ENCODE data around the gene LCE2D. TPM values are rescaled to one million over a fixed set of nuclear protein-coding genes. Genes with fewer than 3 reads are reported as not detected.
A peak's percentile ranks its signal among the peaks of the same experiment; 100 is the strongest.

LCE2D gene
- total and polyA plus RNA-seq, 2 experiments from 2014 or later, result not detected

- TF ChIP-seq ZNF331 (CRISPR knock-in tag; IDR thresholded peaks at IDR 0.05; ENCODE audit: low read depth) (no peak), CREB1 (CRISPR knock-in tag; IDR thresholded peaks at IDR 0.05; ENCODE audit: low read depth) (no peak), NANOG (IDR thresholded peaks at IDR 0.05; ENCODE audit: borderline replicate concordance) (no peak)
- TF ChIP-seq, protein P1, sequence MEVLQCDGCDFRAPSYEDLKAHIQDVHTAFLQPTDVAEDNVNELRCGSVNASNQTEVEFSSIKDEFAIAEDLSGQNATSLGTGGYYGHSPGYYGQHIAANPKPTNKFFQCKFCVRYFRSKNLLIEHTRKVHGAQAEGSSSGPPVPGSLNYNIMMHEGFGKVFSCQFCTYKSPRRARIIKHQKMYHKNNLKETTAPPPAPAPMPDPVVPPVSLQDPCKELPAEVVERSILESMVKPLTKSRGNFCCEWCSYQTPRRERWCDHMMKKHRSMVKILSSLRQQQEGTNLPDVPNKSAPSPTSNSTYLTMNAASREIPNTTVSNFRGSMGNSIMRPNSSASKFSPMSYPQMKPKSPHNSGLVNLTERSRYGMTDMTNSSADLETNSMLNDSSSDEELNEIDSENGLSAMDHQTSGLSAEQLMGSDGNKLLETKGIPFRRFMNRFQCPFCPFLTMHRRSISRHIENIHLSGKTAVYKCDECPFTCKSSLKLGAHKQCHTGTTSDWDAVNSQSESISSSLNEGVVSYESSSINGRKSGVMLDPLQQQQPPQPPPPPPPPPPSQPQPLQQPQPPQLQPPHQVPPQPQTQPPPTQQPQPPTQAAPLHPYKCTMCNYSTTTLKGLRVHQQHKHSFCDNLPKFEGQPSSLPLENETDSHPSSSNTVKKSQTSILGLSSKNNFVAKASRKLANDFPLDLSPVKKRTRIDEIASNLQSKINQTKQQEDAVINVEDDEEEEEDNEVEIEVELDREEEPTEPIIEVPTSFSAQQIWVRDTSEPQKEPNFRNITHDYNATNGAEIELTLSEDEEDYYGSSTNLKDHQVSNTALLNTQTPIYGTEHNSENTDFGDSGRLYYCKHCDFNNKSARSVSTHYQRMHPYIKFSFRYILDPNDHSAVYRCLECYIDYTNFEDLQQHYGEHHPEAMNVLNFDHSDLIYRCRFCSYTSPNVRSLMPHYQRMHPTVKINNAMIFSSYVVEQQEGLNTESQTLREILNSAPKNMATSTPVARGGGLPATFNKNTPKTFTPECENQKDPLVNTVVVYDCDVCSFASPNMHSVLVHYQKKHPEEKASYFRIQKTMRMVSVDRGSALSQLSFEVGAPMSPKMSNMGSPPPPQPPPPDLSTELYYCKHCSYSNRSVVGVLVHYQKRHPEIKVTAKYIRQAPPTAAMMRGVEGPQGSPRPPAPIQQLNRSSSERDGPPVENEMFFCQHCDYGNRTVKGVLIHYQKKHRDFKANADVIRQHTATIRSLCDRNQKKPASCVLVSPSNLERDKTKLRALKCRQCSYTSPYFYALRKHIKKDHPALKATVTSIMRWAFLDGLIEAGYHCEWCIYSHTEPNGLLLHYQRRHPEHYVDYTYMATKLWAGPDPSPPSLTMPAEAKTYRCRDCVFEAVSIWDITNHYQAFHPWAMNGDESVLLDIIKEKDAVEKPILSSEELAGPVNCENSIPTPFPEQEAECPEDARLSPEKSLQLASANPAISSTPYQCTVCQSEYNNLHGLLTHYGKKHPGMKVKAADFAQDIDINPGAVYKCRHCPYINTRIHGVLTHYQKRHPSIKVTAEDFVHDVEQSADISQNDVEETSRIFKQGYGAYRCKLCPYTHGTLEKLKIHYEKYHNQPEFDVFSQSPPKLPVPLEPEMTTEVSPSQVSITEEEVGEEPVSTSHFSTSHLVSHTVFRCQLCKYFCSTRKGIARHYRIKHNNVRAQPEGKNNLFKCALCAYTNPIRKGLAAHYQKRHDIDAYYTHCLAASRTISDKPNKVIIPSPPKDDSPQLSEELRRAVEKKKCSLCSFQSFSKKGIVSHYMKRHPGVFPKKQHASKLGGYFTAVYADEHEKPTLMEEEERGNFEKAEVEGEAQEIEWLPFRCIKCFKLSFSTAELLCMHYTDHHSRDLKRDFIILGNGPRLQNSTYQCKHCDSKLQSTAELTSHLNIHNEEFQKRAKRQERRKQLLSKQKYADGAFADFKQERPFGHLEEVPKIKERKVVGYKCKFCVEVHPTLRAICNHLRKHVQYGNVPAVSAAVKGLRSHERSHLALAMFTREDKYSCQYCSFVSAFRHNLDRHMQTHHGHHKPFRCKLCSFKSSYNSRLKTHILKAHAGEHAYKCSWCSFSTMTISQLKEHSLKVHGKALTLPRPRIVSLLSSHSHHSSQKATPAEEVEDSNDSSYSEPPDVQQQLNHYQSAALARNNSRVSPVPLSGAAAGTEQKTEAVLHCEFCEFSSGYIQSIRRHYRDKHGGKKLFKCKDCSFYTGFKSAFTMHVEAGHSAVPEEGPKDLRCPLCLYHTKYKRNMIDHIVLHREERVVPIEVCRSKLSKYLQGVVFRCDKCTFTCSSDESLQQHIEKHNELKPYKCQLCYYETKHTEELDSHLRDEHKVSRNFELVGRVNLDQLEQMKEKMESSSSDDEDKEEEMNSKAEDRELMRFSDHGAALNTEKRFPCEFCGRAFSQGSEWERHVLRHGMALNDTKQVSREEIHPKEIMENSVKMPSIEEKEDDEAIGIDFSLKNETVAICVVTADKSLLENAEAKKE (CRISPR knock-in tag; IDR thresholded peaks at IDR 0.05), result no peak
These were observed 16.5 kb upstream of the LCE2D start (continued) for GRCh38 chr1:152646656-152647055.

DNA sequence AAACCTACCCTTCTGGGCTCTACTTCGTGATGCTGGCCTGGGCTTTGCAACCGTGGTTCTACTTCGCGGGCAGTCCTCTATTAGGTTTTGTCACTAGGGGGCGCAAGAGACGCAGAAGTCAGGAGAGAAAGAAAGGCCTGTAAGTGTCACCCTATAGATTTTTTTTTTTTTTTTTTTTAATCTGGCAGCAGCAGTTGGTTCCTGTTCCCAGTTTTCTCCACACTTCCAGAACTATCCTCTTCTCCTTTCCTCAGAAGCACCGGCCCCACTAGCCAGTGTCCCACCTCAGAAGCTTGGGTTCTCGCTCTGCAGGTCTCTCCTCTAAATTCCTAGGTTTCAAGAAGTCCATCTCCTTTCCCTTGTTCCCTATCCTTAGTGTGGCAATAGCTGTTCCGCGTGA, 9.1 kb upstream of the LCE2D start:
- H3K9me3 Mint-ChIP-seq, result no peaks in the 10 kb centered on the region
- no peaks in the 10 kb centered on the region for H3K36me3 Mint-ChIP-seq (ENCODE audit: low read depth)
- H3K4me1 ChIP-seq (ENCODE audit: insufficient read depth), result no peaks in the 10 kb centered on the region

More for the DNA sequence above, 9.1 kb upstream of the LCE2D start:
- Mint-ChIP-seq H3K4me3 (no peak overlapping the region), H3K4me1 (no peaks in the 10 kb centered on the region), H3K27ac (no peak overlapping the region; the same call in 1 of the 2 replicates), H3K27me3 (ENCODE audit: insufficient read depth, low read depth, poor library complexity) (no peaks in the 10 kb centered on the region)
- Histone ChIP-seq H3F3A (replicated peaks; ENCODE audit: low read depth) (no peaks in the 10 kb centered on the region), H3K4me2 (no peak overlapping the region), H3K27ac (ENCODE audit: low read depth) (no peak overlapping the region), H4K20me1 (replicated peaks; ENCODE audit: insufficient read depth) (no peaks in the 10 kb centered on the region), H3K27me3 (ENCODE audit: insufficient read depth) (no peaks in the 10 kb centered on the region; the same call in 1 of the 2 replicates), H2AFZ (no peak overlapping the region), H3K9me2 (ENCODE audit: insufficient read depth) (no peaks in the 10 kb centered on the region), H3K36me3 (ENCODE audit: insufficient read depth) (no peaks in the 10 kb centered on the region), H3K79me2 (replicated peaks; ENCODE audit: insufficient read depth) (no peaks in the 10 kb centered on the region), H3K4me3 (no peak overlapping the region)
- ATAC-seq, result peak; percentile 97
- DNase-seq (ENCODE audit: low spot score), result peak; percentile 91
- TF ChIP-seq, protein P2, sequence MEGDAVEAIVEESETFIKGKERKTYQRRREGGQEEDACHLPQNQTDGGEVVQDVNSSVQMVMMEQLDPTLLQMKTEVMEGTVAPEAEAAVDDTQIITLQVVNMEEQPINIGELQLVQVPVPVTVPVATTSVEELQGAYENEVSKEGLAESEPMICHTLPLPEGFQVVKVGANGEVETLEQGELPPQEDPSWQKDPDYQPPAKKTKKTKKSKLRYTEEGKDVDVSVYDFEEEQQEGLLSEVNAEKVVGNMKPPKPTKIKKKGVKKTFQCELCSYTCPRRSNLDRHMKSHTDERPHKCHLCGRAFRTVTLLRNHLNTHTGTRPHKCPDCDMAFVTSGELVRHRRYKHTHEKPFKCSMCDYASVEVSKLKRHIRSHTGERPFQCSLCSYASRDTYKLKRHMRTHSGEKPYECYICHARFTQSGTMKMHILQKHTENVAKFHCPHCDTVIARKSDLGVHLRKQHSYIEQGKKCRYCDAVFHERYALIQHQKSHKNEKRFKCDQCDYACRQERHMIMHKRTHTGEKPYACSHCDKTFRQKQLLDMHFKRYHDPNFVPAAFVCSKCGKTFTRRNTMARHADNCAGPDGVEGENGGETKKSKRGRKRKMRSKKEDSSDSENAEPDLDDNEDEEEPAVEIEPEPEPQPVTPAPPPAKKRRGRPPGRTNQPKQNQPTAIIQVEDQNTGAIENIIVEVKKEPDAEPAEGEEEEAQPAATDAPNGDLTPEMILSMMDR (conservative IDR thresholded peaks at IDR 0.05; ENCODE audit: low read depth in 2 of 2), result peak; percentile 75 to 86
- TF ChIP-seq STAT1 (IDR thresholded peaks at IDR 0.05; ENCODE audit: unreplicated experiment), result no peak

All from GM23338 (cell line).